COLO668 (cell line): ENCODE results near the gene FAAP20.
A peak's percentile ranks its signal among the peaks of the same experiment; 100 is the strongest.

Experiments
- DNase-seq: peaks from one replicate; lab custom pipeline; 2025; ENCODE audit not compliant: unreplicated experiment; lab: John Stamatoyannopoulos, UW

FAAP20 gene

GRCh38 chr1:2197707-2198165, 3.2 kb upstream of the FAAP20 start:
- no peak for DNase-seq

DNA sequence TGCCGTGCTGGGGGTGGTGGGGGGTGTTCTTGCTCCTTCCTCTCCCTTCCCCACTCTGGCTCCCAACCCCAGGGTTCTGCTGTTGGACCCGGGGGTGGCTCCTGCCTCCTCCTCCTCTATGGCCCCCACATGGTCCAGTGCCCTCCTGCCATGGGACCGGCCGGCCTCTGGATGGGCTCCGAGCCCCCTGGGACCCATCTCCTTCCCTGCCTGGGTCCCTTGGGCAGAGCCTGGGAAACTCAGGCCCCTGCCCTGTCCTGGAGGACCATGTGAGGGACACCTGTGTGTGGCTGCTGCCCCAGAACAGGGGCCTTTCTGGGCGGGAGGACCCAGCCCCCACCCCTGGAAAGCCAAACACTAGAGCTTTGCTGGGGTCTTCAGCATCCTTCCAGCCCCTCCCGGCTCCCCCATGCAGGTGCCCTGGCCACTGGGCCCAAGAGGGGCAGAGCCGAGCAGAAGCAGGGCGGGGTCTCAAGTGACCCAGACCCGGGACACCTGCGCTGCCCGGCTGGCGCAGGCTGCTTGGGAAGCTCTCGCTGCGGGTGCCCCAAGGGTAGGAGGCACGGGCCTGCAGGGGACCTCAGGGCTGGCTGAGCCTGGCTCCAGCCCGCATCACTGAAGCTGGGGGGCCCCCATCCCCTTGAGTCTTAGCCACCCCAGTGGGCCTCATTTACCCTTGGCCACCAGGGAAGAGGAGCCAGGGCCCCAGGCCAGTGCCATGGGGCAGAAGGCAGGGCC, 2.5 kb upstream of the FAAP20 start:
- DNase-seq, result no peak

DNA sequence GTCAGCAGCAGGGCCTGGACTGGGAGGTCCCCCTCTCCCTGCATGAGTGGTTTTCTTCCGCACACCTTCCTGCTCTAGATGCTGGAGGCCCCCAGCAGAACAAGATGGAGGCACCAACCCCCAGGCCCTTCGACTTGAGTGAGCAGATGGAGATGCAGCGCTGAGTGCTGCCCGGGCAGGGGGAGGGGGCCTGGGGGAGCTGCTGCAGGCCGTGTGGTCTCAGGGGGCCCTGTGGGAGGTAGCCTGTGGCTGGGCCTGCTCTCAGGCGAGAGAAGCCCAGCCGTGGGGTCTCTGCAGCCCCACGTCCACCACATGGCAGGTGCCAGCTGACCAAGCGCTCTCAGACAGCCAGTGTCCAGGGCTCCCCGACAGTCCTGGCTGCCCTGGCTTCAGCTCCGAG, 1.2 kb upstream of the FAAP20 start:
- DNase-seq, result no peak

GRCh38 chr1:2194898-2195673, 514 bp upstream of the FAAP20 start:
- DNase-seq, result peak; percentile 92

DNA sequence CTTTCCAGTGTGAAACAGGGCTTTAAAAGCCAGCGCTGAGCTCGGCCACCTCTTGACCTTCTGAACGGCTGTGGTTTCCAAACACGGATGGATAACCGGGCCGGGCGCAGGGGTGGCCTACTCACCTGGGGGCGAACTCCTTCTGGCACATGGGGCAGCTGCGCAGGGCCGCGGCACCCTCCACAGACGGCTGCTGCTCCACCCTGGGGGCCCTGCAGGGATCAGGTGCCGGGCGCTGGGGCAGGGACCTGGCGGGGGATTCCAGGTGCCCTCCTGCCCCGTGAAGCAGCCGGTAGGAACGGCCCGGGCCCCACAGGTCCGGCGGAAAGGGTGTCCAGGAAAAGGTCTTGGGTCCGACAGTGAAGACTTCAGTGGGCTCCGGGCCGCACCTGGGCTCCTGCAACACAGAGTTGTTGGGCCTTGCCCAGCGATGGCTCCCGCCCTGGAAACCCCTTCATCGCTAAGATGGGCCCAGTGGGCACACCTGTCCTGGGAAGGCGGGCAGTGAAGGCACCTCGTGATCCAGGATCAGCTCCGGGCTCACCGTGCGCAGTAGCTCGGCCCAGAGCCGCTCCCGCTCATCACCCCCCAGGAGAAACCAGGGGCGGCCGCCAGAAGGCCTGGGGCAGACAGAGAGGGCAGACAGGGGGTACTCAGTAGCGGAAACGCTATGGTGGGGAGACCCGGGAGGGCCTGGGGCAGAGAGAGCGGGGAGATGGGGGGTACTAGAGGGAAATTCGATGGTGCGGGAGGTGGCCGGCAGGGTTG, 874 bp downstream of the FAAP20 start:
- peak; percentile 77 for DNase-seq

DNA sequence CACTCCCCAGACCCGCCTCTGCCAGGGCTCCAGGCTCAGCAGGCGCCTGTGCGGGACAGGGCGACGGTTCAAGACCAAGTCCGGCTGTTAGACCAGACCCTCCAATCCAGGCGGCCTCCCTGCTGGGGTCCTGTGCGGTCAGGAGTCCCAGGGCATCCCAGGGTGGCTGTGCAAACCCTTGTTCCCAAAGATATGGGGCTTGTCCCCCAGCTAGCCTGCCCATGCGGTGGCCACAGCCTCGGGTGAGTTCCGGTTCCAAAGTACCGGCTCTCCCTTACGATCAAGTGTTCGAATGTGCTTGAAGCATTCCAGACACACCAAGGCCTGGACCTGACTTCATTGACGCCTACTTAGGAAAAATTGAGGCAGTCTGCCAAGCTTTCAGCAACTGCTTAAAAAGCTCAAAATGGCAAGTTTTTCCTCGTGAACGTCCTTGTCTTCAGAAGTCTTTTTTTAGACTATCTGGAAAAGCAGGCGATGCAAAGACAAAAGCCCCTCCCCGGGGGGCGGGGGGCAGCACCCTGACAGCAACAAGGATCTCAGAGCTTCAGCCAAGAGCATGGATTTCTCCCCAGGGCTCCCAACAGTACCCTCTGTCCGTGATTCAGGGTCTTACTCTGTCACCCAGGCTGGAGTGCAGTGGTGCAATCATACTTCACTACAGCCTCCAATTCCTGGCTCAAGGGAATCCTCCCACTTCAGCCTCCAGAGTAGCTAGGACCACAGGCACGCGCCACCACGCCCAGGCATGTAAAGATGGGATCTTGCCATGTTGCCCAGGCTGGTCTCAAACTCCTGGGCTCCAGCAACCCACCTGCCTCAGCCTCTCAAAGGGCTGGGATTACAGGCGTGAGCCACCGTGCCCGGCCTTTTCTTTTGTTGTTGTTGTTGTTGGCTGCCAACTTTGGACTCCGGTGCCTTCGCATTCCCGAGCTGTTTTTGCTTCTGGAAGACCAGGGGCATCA, 2.3 kb downstream of the FAAP20 start:
- DNase-seq, result no peak

DNA sequence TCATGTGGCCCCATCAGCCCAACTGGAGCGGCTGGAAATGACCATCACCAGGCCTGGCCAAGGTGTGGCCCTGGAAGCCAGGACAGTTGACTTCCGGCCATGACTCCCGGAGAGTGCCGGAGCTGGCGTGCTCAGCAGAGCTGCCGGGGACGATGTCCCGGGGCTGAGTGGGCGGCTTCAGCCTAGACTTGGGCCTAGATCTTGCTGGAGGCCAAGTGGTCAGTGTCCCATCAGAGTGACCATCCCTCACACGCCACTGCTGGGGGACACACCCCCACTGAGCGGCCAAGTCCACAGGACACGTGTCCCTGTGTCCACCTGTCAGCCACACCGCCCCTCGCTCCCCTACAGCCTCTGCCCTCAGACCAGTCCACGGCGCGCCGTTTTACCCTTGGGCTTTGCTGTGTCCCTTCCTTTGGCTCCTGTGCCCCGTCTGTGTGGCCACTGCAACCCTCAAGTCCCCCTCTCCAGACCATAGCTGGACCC, 4.0 kb downstream of the FAAP20 start:
- peak; percentile 54 for DNase-seq

- DNase-seq, result peak; percentile 99
Observed at GRCh38 chr1:2189459-2190425, 4.8 kb downstream of the FAAP20 start.

GRCh38 chr1:2188336-2188735, 6.2 kb downstream of the FAAP20 start:
- no peak for DNase-seq

- no peak for DNase-seq
Observed at GRCh38 chr1:2187619-2188018, 7.0 kb downstream of the FAAP20 start.

GRCh38 chr1:2186901-2187300, 7.7 kb downstream of the FAAP20 start:
- no peak for DNase-seq

DNA sequence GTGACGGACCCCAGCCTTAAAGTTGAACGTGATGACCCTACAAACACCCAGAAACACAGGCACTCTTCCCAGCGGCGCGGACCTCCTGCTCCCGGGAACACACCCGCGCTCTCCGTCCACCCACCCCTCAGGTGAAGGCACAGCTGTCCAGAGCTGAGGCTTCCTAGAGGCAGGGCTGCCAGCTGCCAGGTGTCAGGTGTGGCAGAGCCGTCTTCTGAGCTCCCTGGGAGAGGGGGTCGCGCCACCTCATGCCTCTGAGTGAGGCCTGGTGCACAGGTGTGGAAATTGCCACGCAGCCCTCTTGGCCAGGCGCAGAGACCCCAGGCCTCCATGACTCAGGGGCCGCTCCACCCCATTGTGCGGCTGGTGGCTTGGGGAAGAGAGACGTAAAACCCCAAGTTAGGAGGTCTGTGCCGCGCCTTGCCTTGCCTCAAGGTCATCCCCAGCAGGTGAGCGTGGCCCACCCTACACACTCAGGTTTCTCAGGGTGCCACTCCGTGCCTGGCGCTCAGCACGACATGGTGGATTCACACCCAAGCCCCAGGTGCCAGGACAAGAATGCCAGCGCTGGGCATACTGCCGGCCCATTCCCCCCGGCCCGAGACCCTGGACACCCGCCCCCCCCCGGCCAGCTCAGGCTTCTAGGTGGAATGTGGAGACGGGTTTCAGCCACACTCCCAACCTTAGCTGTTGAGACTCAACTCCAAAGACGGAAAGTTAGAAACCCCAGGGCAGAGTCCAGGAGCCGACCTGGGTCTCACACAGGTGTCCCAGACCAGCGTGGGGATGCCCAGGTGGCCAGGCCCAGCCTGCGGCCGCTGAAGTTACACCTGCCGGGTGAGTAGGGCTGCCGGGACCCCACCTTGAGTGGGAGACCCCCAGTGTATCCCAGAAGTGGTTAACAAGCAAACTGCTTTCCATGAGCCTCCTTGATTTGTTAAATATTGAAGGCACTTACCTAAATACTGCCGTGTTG, 8.4 kb downstream of the FAAP20 start:
- no peak for DNase-seq

DNA sequence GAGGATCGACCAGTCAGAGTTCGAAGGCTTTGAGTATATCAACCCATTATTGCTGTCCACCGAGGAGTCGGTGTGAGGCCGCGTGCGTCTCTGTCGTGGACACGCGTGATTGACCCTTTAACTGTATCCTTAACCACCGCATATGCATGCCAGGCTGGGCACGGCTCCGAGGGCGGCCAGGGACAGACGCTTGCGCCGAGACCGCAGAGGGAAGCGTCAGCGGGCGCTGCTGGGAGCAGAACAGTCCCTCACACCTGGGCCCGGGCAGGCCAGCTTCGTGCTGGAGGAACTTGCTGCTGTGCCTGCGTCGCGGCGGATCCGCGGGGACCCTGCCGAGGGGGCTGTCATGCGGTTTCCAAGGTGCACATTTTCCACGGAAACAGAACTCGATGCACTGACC, 9.6 kb downstream of the FAAP20 start:
- DNase-seq, result no peak

DNA sequence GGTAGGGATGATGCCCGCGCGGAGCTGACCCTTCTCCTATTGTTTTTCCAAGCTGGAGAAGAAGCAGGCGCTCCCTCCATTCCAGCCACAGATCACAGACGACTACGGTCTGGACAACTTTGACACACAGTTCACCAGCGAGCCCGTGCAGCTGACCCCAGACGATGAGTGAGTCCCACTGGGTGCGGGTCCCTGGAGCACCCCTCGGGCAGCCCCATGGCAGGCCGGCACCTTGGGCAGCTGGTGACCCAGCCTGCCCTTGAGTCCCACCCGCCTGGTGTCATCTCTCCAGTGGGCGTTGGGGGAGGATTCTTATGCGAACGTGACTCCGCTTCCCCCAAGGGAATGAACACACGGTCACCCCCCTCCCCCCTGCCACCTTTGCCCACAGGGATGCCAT, 10.0 kb downstream of the FAAP20 start:
- no peak for DNase-seq

DNA sequence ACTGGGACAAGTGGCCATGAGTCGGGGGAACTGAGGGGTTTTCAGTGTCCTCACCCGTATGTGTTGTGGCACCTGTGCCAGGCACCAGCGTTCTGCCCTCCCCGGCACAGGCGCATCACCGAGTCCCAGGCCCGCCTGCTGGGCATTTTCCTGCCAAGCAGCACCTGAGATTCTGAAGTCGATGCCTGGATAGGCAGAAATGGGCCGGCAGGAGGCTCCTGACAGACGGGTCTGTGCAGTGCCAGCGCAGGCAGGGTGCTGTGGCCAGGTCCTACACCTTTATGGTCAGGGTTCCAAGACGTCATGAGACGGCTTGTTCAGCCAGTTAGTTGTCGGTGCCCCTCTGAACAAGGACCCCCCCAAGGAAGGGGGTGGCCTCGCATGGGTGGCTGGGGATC, 10.6 kb downstream of the FAAP20 start:
- no peak for DNase-seq

DNA sequence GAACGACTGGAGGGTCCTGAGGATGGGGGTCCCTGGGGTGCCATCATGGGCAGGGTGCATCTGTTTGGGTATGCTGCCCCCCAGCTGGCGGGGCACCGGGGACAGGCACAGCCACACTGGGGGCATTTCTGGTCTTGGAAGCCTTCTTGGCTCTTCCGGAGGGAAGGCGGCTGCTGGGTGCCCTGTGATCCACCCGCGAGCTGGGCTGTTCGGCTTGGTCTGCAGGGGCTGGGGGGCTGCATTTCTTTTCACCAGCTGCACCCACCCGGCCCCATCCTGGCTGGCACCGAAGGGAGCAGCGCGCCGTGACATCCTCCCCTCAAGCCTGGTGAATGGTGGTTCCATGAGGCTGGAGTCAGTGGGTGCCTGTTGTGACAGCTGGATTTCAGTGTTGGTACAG, 12.2 kb downstream of the FAAP20 start:
- no peak for DNase-seq

DNA sequence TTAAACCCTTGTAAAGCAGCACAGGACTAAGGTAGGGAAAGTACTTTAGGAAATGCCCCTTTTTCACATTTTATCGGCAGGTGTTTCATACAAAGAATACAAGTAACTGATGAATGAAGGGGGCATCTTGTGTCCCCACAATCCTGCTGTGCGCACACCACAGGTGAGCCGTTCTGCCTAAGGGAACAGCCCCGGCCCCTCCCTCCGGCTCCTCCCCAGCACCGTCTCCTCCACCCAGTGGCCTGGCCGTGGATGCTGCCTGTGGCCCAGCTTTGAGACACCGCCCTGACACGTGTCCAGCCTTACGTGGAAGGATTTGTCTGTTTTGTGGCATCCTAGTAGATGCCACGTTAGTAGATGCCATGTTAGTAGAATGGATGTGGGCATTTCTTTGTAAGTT, 12.8 kb downstream of the FAAP20 start:
- no peak for DNase-seq

DNA sequence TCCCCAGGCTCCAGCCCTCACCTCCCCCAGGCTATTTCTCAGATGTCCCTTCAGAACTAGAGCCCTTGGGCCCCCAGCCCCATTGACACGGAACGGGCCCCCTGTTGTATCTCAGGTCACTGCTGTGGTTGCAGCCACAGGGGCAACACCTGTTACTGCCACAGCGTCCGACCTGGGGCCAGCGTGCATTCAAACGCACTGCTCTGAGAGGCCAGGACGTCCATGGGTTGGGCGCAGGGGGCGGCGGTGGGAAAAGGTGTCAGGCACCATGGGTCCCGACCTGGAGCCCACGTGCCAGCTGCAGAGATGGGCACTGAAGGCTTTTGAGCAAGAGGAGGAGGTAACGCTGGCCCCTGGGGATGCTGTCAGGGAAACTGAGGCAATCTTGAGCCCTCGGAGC, 13.3 kb downstream of the FAAP20 start:
- DNase-seq, result no peak
